Spleen (tissue), 7 donors: ENCODE measurements around the gene GMDS.

ENCODE experiments used
- CTCF ChIP-seq, 11 experiments: fragments of 200-600 bp in 7 of 11; fragments of 450-650 bp in 4 of 11; sonication (generic) in 4 of 11; IDR thresholded peaks in 8 of 11; conservative IDR thresholded peaks in 3 of 11; 1 replicate in 7 of 11; 2 replicates in 4 of 11; pipeline versions ENCODE4 v1.4.0 to v1.8.0; 2016 to 2021; ENCODE audit warnings: antibody characterized with exemption in 11 of 11, inconsistent platforms in 4 of 11, mild to moderate bottlenecking in 1 of 11
- POLR2A ChIP-seq, 3 donors: fragments of 450-650 bp; IDR thresholded peaks; one replicate each; pipeline ENCODE4 v1.5.1; 2017; ENCODE audit warnings: antibody characterized with exemption in 3 of 3, mild to moderate bottlenecking in 1 of 3
- POLR2AphosphoS5 ChIP-seq, 3 donors: sonication (generic); formaldehyde crosslinking; IDR thresholded peaks; one replicate each; pipeline ENCODE4 v1.5.1; 2017; ENCODE audit warnings: antibody characterized with exemption in 3 of 3
- donor health status: DM: no; HTN: no; CAD: no; lungs with moderate emphysema.
- donor health status: DM: no; HTN: no; CAD: no.
- donor health status: DM: no; HTN: no; CAD: no.

GRCh38 chr6:1735239-1735803 is 510.1 kb downstream of the GMDS start:
- no peak for TF ChIP-seq POLR2AphosphoS5 (IDR thresholded peaks at IDR 0.05)
- TF ChIP-seq CTCF (IDR thresholded peaks at IDR 0.05 in 8 of 11, conservative IDR thresholded peaks at IDR 0.05 in 3 of 11) = no peak
- TF ChIP-seq POLR2A (IDR thresholded peaks at IDR 0.05) = no peak
